ENCODE measurements around the gene KREMEN1. TPM values are rescaled to one million over a fixed set of nuclear protein-coding genes. Genes with fewer than 3 reads are reported as not detected.

Gene KREMEN1
- total RNA-seq, 1 experiment from 2014 or later, result 1.8 TPM

GRCh38 chr22:29216873-29217666 lies 144.2 kb downstream of the KREMEN1 start:
- H3K27me3 ChIP-seq (ENCODE audit: control insufficient read depth, insufficient read depth, low read length), result no peaks in the 10 kb centered on the region
- no peak overlapping the region for H3K4me3 ChIP-seq (ENCODE audit: insufficient read depth, low read depth, low read length)
- no peaks in the 10 kb centered on the region for H3K36me3 ChIP-seq (replicated peaks; ENCODE audit: control insufficient read depth, insufficient read depth, low read length)
- DNase-seq, result peak; percentile 45

Other genes with a start within 250 kb of the KREMEN1 start
- 22.1 and 27.7 TPM in 2 replicates for gene ZNRF3, start 189.5 kb upstream of the KREMEN1 start, total RNA-seq (2014; rRNA removed; shearing (Covaris generic))
- not detected in 2 replicates for gene C22orf31, start 11.2 kb upstream of the KREMEN1 start, total RNA-seq (2014; rRNA removed; shearing (Covaris generic))
- gene EMID1, start 132.9 kb downstream of the KREMEN1 start, total RNA-seq (2014; rRNA removed; shearing (Covaris generic)), result 4.5 and 5.6 TPM in 2 replicates
- 71.6 and 76.3 TPM in 2 replicates for gene RHBDD3, start 194.9 kb downstream of the KREMEN1 start, total RNA-seq (2014; rRNA removed; shearing (Covaris generic))
- 226 and 229 TPM in 2 replicates for gene EWSR1, start 195.2 kb downstream of the KREMEN1 start, total RNA-seq (2014; rRNA removed; shearing (Covaris generic))
- gene GAS2L1, start 233.6 kb downstream of the KREMEN1 start, total RNA-seq (2014; rRNA removed; shearing (Covaris generic)), result 22.2 and 28.3 TPM in 2 replicates
- gene RASL10A, start 242.7 kb downstream of the KREMEN1 start, total RNA-seq (2014; rRNA removed; shearing (Covaris generic)), result 4.2 and 5.1 TPM in 2 replicates